Smooth muscle cell (in vitro differentiated cells): Measurements from ENCODE around the gene TEKT4. TPM values are rescaled to one million over a fixed set of nuclear protein-coding genes. Genes with fewer than 3 reads are reported as not detected.
"Not testable (repeated sequence)": the region's sequence is repeated elsewhere in the genome, so short reads cannot be mapped to it uniquely, and the experiment has no call there.

Experiments
- DNase-seq: peaks from one replicate; lab custom pipeline; 2025; ENCODE audit not compliant: unreplicated experiment; lab: John Stamatoyannopoulos, UW
- H2AFZ ChIP-seq: fragments of 200-600 bp; sonication (generic); 2 replicates; pipeline ENCODE4 v1.6.0; 2016; ENCODE audit warnings: antibody characterized with exemption, low read depth, mild to moderate bottlenecking
- H3F3A ChIP-seq: fragments of 200-600 bp; sonication (generic); 2 replicates; pipeline ENCODE4 v1.6.0; 2017; ENCODE audit warnings: antibody characterized with exemption, low read depth
- H3K27ac ChIP-seq: fragments of 200-600 bp; sonication (generic); 2 replicates; pipeline ENCODE4 v1.5.1; 2016; ENCODE audit warnings: low read depth, mild to moderate bottlenecking
- H3K27me3 ChIP-seq: fragments of 200-600 bp; sonication (generic); 2 replicates; pipeline ENCODE4 v1.6.1; 2016; ENCODE audit warnings: low read depth, mild to moderate bottlenecking
- H3K36me3 ChIP-seq: fragments of 200-600 bp; sonication (generic); 2 replicates; pipeline ENCODE4 v1.5.1; 2016; ENCODE audit warnings: low read depth
- H3K4me1 ChIP-seq: fragments of 200-600 bp; sonication (generic); 2 replicates; pipeline ENCODE4 v1.5.1; 2016; ENCODE audit warnings: low read depth
- H3K4me2 ChIP-seq: fragments of 200-600 bp; sonication (generic); 2 replicates; pipeline ENCODE4 v1.6.0; 2016; ENCODE audit warnings: mild to moderate bottlenecking
- H3K4me3 ChIP-seq: fragments of 200-600 bp; sonication (generic); 2 replicates; pipeline ENCODE4 v1.5.1; 2016; ENCODE audit warnings: mild to moderate bottlenecking
- H3K79me2 ChIP-seq: fragments of 200-600 bp; sonication (generic); 2 replicates; pipeline ENCODE4 v1.6.0; 2016; ENCODE audit warnings: low read depth, mild to moderate bottlenecking
- H3K9ac ChIP-seq: fragments of 200-600 bp; sonication (generic); 2 replicates; pipeline ENCODE4 v1.6.0; 2016; ENCODE audit warnings: low read depth
- H3K9me3 ChIP-seq: fragments of 200-600 bp; sonication (generic); replicated peaks from 2 replicates; pipeline ENCODE4 v1.5.1; 2016; ENCODE audit warnings: low read depth
- H4K20me1 ChIP-seq: fragments of 200-600 bp; sonication (generic); 2 replicates; pipeline ENCODE4 v1.6.0; 2016; ENCODE audit warnings: low read depth
- WGBS: methylation state at CpG from one replicate; pipeline ENCODE4 v1.1.7; 2016; ENCODE audit warnings: low lambda C conversion rate; 5-methylcytosine and 5-hydroxymethylcytosine counted together
- polyA plus RNA-seq: library from polyadenylated mRNA; unstranded; fragments of >200 nt; fragmentation: Nextera tagmentation; extraction: Ambion mirVana; gene quantifications from 2 replicates; pipeline ENCODE4 v1.2.1, GENCODE V29; 2016
- total RNA-seq: library from RNA; depleted of rRNA; stranded (reverse); fragments of >200 nt; gene quantifications from 2 replicates; pipeline ENCODE4 v1.2.3, GENCODE V29; 2014
- TF ChIP-seq, protein P1 (sequence below): fragments of 200-600 bp; sonication (generic); IDR thresholded peaks from 2 replicates; pipeline ENCODE4 v1.5.1; 2017; ENCODE audit warnings: borderline replicate concordance, mild to moderate bottlenecking, antibody characterized with exemption; ENCODE audit not compliant: insufficient read depth, poor library complexity, severe bottlenecking

TEKT4 gene
- total and polyA plus RNA-seq, 2 experiments from 2014 or later, result not detected

DNA sequence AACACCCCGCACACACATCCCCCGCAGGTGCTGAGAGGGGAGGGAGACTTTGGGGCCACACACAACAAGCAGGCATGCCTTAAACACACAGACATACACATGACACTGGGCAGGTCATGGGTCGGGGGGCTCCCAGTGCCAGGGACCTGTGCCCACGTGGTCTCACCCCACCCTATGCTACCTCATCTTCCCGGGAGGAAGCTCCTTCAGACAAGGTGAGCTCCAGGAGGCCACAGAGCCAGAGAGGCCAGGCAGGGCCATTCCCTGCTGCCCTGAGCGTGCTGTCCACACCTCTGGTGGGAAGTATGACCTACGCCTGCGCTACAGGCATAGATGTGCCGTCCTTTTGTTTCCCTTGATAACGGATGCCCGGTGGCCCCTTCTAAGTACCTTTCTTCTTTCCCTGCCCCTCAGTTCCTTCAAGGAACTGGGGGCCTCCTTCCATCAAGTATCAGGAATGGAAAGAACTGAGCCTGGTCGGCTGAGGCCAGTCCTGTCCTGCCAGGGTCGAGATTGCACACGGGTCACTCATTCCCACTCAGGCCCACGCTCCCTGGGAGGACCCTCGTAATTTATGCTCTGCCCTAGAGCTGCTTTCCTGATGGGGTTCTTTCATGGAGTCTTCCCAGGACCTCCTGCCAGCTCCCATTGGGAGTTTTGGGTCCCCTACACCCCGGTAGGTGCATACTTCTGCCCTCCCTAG, 4.7 kb downstream of the TEKT4 start:
- Histone ChIP-seq H3K4me2 (no peak overlapping the region), H3K27me3 (no peaks in the 10 kb centered on the region), H3K4me3 (no peak overlapping the region), H3K4me1 (no peaks in the 10 kb centered on the region), H3K27ac (no peak overlapping the region), H3K9me3 (no peaks in the 10 kb centered on the region), H3K79me2 (no peaks in the 10 kb centered on the region), H4K20me1 (no peaks in the 10 kb centered on the region), H3F3A (no peaks in the 10 kb centered on the region), H3K9ac (no peak overlapping the region), H2AFZ (no peak overlapping the region), H3K36me3 (no peaks in the 10 kb centered on the region)
- DNase-seq, result no peak
- TF ChIP-seq, protein P1, sequence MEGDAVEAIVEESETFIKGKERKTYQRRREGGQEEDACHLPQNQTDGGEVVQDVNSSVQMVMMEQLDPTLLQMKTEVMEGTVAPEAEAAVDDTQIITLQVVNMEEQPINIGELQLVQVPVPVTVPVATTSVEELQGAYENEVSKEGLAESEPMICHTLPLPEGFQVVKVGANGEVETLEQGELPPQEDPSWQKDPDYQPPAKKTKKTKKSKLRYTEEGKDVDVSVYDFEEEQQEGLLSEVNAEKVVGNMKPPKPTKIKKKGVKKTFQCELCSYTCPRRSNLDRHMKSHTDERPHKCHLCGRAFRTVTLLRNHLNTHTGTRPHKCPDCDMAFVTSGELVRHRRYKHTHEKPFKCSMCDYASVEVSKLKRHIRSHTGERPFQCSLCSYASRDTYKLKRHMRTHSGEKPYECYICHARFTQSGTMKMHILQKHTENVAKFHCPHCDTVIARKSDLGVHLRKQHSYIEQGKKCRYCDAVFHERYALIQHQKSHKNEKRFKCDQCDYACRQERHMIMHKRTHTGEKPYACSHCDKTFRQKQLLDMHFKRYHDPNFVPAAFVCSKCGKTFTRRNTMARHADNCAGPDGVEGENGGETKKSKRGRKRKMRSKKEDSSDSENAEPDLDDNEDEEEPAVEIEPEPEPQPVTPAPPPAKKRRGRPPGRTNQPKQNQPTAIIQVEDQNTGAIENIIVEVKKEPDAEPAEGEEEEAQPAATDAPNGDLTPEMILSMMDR, result no peak
- 76% methylated on average over 17 of the region's 17 CpGs for WGBS

DNA sequence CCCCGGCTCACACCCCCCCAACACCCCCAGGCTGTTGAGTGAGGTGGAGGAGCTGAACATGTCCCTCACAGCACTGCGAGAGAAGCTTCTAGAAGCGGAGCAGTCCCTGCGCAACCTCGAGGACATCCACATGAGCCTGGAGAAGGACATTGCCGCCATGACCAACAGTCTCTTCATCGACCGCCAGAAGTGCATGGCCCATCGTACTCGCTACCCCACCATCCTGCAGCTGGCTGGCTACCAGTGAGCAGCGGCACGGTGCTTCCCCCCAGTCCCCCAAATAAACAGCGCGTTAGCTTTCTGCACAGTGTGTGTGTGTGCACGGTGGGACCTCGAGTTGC, 5.3 kb downstream of the TEKT4 start:
- H3F3A ChIP-seq, result no peaks in the 10 kb centered on the region
- H4K20me1 ChIP-seq, result no peaks in the 10 kb centered on the region
- no peak overlapping the region for H3K27ac ChIP-seq
- H3K36me3 ChIP-seq, result no peaks in the 10 kb centered on the region
- WGBS, result 82% methylated on average over 15 of the region's 16 CpGs
- no peaks in the 10 kb centered on the region for H3K9me3 ChIP-seq
- H3K9ac ChIP-seq, result no peak overlapping the region
- no peak for DNase-seq
- H3K4me2 ChIP-seq, result no peak overlapping the region
- TF ChIP-seq, protein P1, result no peak
- H3K79me2 ChIP-seq, result no peaks in the 10 kb centered on the region
- H3K4me1 ChIP-seq, result no peaks in the 10 kb centered on the region
- H3K27me3 ChIP-seq, result no peaks in the 10 kb centered on the region
- H3K4me3 ChIP-seq, result no peak overlapping the region
- no peak overlapping the region for H2AFZ ChIP-seq

DNA sequence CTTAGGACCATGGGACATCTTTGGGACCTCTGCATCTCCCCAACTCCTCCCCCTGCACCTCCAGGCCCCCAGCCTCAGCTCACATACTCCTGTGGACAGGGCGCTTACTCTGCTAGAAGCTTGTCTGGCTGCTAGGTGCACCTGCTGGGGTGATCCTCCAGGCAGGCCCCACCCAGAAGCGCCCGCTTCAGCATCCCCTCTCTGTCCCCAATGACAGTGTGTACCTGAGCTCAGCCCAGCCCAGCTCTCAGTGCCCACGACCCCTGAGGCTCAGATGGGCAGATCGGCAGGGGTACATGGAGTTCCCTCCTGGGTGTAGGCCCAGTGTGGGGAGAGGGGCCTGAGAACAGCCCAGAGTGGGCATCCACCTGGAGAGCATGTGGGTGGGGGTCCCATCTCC, 5.9 kb downstream of the TEKT4 start:
- H3K4me2 ChIP-seq, result no peak overlapping the region
- no peak overlapping the region for H3K4me3 ChIP-seq
- no peak overlapping the region for H3K27ac ChIP-seq
- no peaks in the 10 kb centered on the region for H3K36me3 ChIP-seq
- H4K20me1 ChIP-seq, result no peaks in the 10 kb centered on the region
- H3K4me1 ChIP-seq, result no peaks in the 10 kb centered on the region
- no peak overlapping the region for H3K9ac ChIP-seq
- 69% methylated on average over 5 of the region's 5 CpGs for WGBS
- TF ChIP-seq, protein P1, result no peak
- no peak for DNase-seq
- no peaks in the 10 kb centered on the region for H3K9me3 ChIP-seq
- H3K79me2 ChIP-seq, result no peaks in the 10 kb centered on the region
- no peaks in the 10 kb centered on the region for H3K27me3 ChIP-seq
- no peaks in the 10 kb centered on the region for H3F3A ChIP-seq
- H2AFZ ChIP-seq, result no peak overlapping the region

DNA sequence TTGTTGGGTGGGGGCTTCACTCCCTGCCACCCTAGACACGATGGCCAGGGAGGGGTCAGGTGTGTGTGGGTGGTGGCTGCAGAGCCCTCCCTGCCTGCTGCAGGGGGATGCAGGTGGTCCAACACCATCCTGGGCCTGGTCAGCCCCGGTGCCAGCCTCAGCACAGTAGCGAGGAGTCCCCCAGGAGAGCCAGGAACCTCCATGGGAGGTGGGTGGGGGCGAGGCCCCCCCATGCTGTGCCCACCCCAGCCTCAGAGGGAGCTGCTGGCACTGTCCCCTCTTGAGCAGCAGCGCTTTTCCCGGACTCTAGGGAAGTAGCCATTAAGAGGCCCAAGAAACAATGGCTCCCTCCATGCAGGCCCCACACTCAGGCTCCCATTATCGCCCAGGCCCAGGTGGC, 7.3 kb downstream of the TEKT4 start:
- not testable (repeated sequence) for H2AFZ ChIP-seq, H3K27ac ChIP-seq, DNase-seq, H3K36me3 ChIP-seq, H3K9me3 ChIP-seq, H3K4me1 ChIP-seq, H3K4me2 ChIP-seq, H3F3A ChIP-seq, H3K27me3 ChIP-seq, H3K4me3 ChIP-seq, H4K20me1 ChIP-seq, H3K9ac ChIP-seq, H3K79me2 ChIP-seq
- WGBS, result 80% methylated on average over 5 of the region's 7 CpGs
